ENCODE data around the gene CHMP4A. TPM values are rescaled to one million over a fixed set of nuclear protein-coding genes. Genes with fewer than 3 reads are reported as not detected.

The CHMP4A gene
- total and polyA plus RNA-seq, 2 donors (not counting 1 experiment from before 2014, with no cell fraction given): 91.2 to 103 TPM

- Mint-ChIP-seq H3K4me3 (no peak overlapping the region), H3K27me3 (no peaks in the 10 kb centered on the region), H3K4me1 (peaks cover 37% of the 10 kb centered on the region), H3K9me3 (ENCODE audit: insufficient read depth) (no peaks in the 10 kb centered on the region), H3K27ac (no peak overlapping the region)
- Histone ChIP-seq H3K9ac (ENCODE audit: low read length) (no peak overlapping the region), H3K4me3 (ENCODE audit: control extremely low read depth in 1 of 5, extremely low read depth in 1 of 5, insufficient read depth in 1 of 5, low read depth in 2 of 5, low read length in 4 of 5) (no peak overlapping the region), H2AFZ (ENCODE audit: insufficient read depth, low read depth, low read length, poor library complexity, severe bottlenecking) (no peak overlapping the region), H3K79me2 (ENCODE audit: control insufficient read depth, insufficient read depth, low read length) (peaks cover 21% of the 10 kb centered on the region), H3K36me3 (replicated peaks in 1 of 2; ENCODE audit: control extremely low read depth in 1 of 2, control insufficient read depth in 1 of 2, extremely low read depth in 1 of 2, insufficient read depth in 2 of 2, low read length in 1 of 2) (peaks cover 2 to 58% of the 10 kb centered on the region in 2 experiments), H3K9me3 (ENCODE audit: control extremely low read depth in 1 of 3, control insufficient read depth in 2 of 3, insufficient read depth in 1 of 3, low read length in 2 of 3) (no peaks in the 10 kb centered on the region), H3K4me1 (ENCODE audit: control insufficient read depth in 2 of 2, insufficient read depth in 2 of 2, low read length in 2 of 2) (peaks cover 22 to 36% of the 10 kb centered on the region in 2 donors), H3K27me3 (replicated peaks in 1 of 4; ENCODE audit: control extremely low read depth in 1 of 4, control insufficient read depth in 3 of 4, insufficient read depth in 4 of 4, low read length in 3 of 4) (no peaks in the 10 kb centered on the region), H3K27ac (ENCODE audit: low read length in 2 of 2) (peak overlapping the region in 1 of 2 donors; percentile 9), H4K20me1 (ENCODE audit: control insufficient read depth, insufficient read depth, low read length, poor library complexity, severe bottlenecking) (peaks cover 42% of the 10 kb centered on the region), H3K4me2 (replicated peaks; ENCODE audit: low read depth, low read length, poor library complexity, severe bottlenecking) (no peak overlapping the region)
- CTCF ChIA-PET: interaction anchor here (1.2 kb wide), 1 partner anchor 141 kb away, joined by 5 read pairs; the partner anchor contains the start of gene CIDEB
- intact Hi-C loops (cut with micrococcal nuclease): no loop called here
- DNase-seq (no peak), ATAC-seq (ENCODE audit: low read depth) (no peak)
- TF ChIP-seq EZH2 (IDR thresholded peaks at IDR 0.05; ENCODE audit: borderline replicate concordance, insufficient read depth, low read depth, low read length, poor library complexity, severe bottlenecking) (no peak), CTCF (IDR thresholded peaks at IDR 0.05) (no peak)
- POLR2A ChIA-PET: no interaction called here
- WGBS (ENCODE audit: insufficient coverage): 92% methylated on average over 3 of the region's 3 CpGs
Measured at GRCh38 chr14:24167469-24168114, 45.7 kb downstream of the CHMP4A start.

- Histone ChIP-seq H3K4me2 (replicated peaks; ENCODE audit: low read depth, low read length, poor library complexity, severe bottlenecking) (no peak overlapping the region), H2AFZ (ENCODE audit: insufficient read depth, low read depth, low read length, poor library complexity, severe bottlenecking) (no peak overlapping the region), H3K27ac (ENCODE audit: low read length in 2 of 2) (no peak overlapping the region), H3K4me3 (ENCODE audit: control extremely low read depth in 1 of 5, extremely low read depth in 1 of 5, insufficient read depth in 1 of 5, low read depth in 2 of 5, low read length in 4 of 5) (no peak overlapping the region), H3K27me3 (replicated peaks in 1 of 4; ENCODE audit: control extremely low read depth in 1 of 4, control insufficient read depth in 3 of 4, insufficient read depth in 4 of 4, low read length in 3 of 4) (no peaks in the 10 kb centered on the region), H3K79me2 (ENCODE audit: control insufficient read depth, insufficient read depth, low read length) (peaks cover 37% of the 10 kb centered on the region), H3K9me3 (ENCODE audit: control extremely low read depth in 1 of 3, control insufficient read depth in 2 of 3, insufficient read depth in 1 of 3, low read length in 2 of 3) (no peaks in the 10 kb centered on the region), H3K4me1 (ENCODE audit: control insufficient read depth in 2 of 2, insufficient read depth in 2 of 2, low read length in 2 of 2) (peaks cover 23 to 30% of the 10 kb centered on the region in 2 donors), H3K9ac (ENCODE audit: low read length) (no peak overlapping the region), H4K20me1 (ENCODE audit: control insufficient read depth, insufficient read depth, low read length, poor library complexity, severe bottlenecking) (peaks cover 53% of the 10 kb centered on the region), H3K36me3 (replicated peaks in 1 of 2; ENCODE audit: control extremely low read depth in 1 of 2, control insufficient read depth in 1 of 2, extremely low read depth in 1 of 2, insufficient read depth in 2 of 2, low read length in 1 of 2) (peaks cover 2 to 63% of the 10 kb centered on the region in 2 experiments)
- ChIA-PET CTCF (interaction anchor here (0.8 kb wide), 1 partner anchor 15 kb away, joined by 3 read pairs; no protein-coding TSS in a partner anchor), POLR2A (no interaction called here)
- no peak for ATAC-seq (ENCODE audit: low read depth)
- Mint-ChIP-seq H3K4me1 (peaks cover 40% of the 10 kb centered on the region), H3K27ac (no peak overlapping the region), H3K4me3 (no peak overlapping the region), H3K27me3 (no peaks in the 10 kb centered on the region), H3K9me3 (ENCODE audit: insufficient read depth) (no peaks in the 10 kb centered on the region)
- DNase-seq: no peak
- WGBS (ENCODE audit: insufficient coverage): 100% methylated on average over 4 of the region's 5 CpGs
- intact Hi-C loops (cut with micrococcal nuclease): no loop called here
- TF ChIP-seq CTCF (IDR thresholded peaks at IDR 0.05) (no peak), EZH2 (IDR thresholded peaks at IDR 0.05; ENCODE audit: borderline replicate concordance, insufficient read depth, low read depth, low read length, poor library complexity, severe bottlenecking) (no peak)
Measured at GRCh38 chr14:24165785-24166184, 47.5 kb downstream of the CHMP4A start.

Measured in B cell (primary cell).